Neural progenitor cell (in vitro differentiated cells): ENCODE results near the gene CCDC78. TPM values are rescaled to one million over a fixed set of nuclear protein-coding genes. Genes with fewer than 3 reads are reported as not detected.

Source experiments
- DNase-seq: peaks from one replicate; pipeline ENCODE4 v3.0.0-alpha.2; 2016; ENCODE audit warnings: low spot score
- H2AFZ ChIP-seq: fragments of 200-600 bp; sonication (generic); replicated peaks from 2 replicates; pipeline ENCODE4 v1.6.1; 2016; ENCODE audit warnings: antibody characterized with exemption
- H3F3A ChIP-seq: fragments of 200-600 bp; sonication (generic); 2 replicates; pipeline ENCODE4 v1.6.1; 2016; ENCODE audit warnings: antibody characterized with exemption, low read depth
- H3K27ac ChIP-seq: fragments of 200-600 bp; sonication (generic); 2 replicates; pipeline ENCODE4 v1.5.1; 2016; ENCODE audit warnings: mild to moderate bottlenecking
- H3K27me3 ChIP-seq: fragments of 200-600 bp; sonication (generic); 2 replicates; pipeline ENCODE4 v1.6.1; 2016; ENCODE audit warnings: mild to moderate bottlenecking, moderate library complexity
- H3K36me3 ChIP-seq: fragments of 200-600 bp; sonication (generic); 2 replicates; pipeline ENCODE4 v1.5.1; 2016
- H3K4me1 ChIP-seq: fragments of 200-600 bp; sonication (generic); 2 replicates; pipeline ENCODE4 v1.6.1; 2016; ENCODE audit warnings: mixed run types
- H3K4me2 ChIP-seq: fragments of 200-600 bp; sonication (generic); 2 replicates; pipeline ENCODE4 v1.6.1; 2016
- H3K4me3 ChIP-seq: fragments of 200-600 bp; sonication (generic); 2 replicates; pipeline ENCODE4 v1.5.1; 2016
- H3K79me2 ChIP-seq: fragments of 200-600 bp; sonication (generic); 2 replicates; pipeline ENCODE4 v1.6.1; 2016; ENCODE audit warnings: low read depth
- H3K9ac ChIP-seq: fragments of 200-600 bp; sonication (generic); 2 replicates; pipeline ENCODE4 v1.6.1; 2016
- H3K9me3 ChIP-seq: fragments of 200-600 bp; sonication (generic); 2 replicates; pipeline ENCODE4 v1.5.1; 2016; ENCODE audit warnings: low read depth
- H4K20me1 ChIP-seq: fragments of 200-600 bp; sonication (generic); 2 replicates; pipeline ENCODE4 v1.6.1; 2016; ENCODE audit warnings: low read depth
- H3K27ac Mint-ChIP-seq: 3 replicates; pipeline ENCODE4 v1.8.0; 2021; ENCODE audit warnings: mixed read lengths
- H3K27me3 Mint-ChIP-seq: 2 replicates; pipeline ENCODE4 v1.8.0; 2022; ENCODE audit warnings: low read depth, mild to moderate bottlenecking, inconsistent platforms, moderate library complexity, mixed read lengths; ENCODE audit not compliant: insufficient read depth
- H3K36me3 Mint-ChIP-seq: 3 replicates; pipeline ENCODE4 v1.8.0; 2021; ENCODE audit warnings: mixed read lengths
- H3K4me1 Mint-ChIP-seq: 3 replicates; pipeline ENCODE4 v1.8.0; 2021; ENCODE audit warnings: mixed read lengths
- H3K4me3 Mint-ChIP-seq: 3 replicates; pipeline ENCODE4 v1.8.0; 2021; ENCODE audit warnings: mild to moderate bottlenecking, moderate library complexity, mixed read lengths
- H3K9me3 Mint-ChIP-seq: 3 replicates; pipeline ENCODE4 v1.8.0; 2020; ENCODE audit warnings: mixed read lengths
- EZH2 ChIP-seq: fragments of 200-600 bp; sonication (generic); IDR thresholded peaks from 2 replicates; pipeline ENCODE4 v1.6.1; 2017; ENCODE audit warnings: antibody characterized with exemption, mild to moderate bottlenecking, moderate library complexity
- EZH2phosphoT487 ChIP-seq: fragments of 200-600 bp; sonication (generic); IDR thresholded peaks from 2 replicates; pipeline ENCODE4 v1.6.1; 2017; ENCODE audit warnings: antibody characterized with exemption
- total RNA-seq: library from RNA; depleted of rRNA; stranded (reverse); fragments of >200 nt; gene quantifications from 2 replicates; pipeline ENCODE4 v1.2.3, GENCODE V29; 2015; ENCODE audit warnings: low replicate concordance
- TF ChIP-seq, protein P1 (sequence below): fragments of 200-600 bp; sonication (generic); IDR thresholded peaks from 2 replicates; pipeline ENCODE4 v1.5.1; 2017; ENCODE audit warnings: antibody characterized with exemption, mild to moderate bottlenecking

CCDC78 gene
- total RNA-seq, 1 donor from 2014 or later, result 0.67 TPM

DNA sequence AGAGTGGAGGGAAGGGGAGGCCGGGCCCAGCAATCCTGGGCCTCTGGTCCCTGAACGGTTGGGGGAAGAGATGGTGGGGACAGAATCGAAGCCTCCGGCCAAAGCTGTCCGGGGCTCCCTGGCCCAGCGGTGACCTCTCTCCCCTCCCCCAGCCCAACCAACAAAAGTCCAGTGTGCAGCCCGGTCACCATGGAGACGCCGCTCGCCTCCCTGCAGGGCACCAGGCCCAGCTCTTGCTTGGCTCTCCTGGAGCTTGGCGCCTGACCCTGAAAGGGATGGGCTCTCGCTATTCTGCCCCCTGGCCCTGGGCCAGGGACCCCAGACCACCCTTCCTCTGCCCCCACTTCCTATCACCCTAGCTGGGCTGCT, 10.1 kb downstream of the CCDC78 start:
- Histone ChIP-seq H3K9ac (no peak overlapping the region), H3K9me3 (no peaks in the 10 kb centered on the region), H3F3A (peaks cover 43% of the 10 kb centered on the region), H3K36me3 (no peaks in the 10 kb centered on the region), H3K4me1 (peaks cover 37% of the 10 kb centered on the region), H3K4me2 (peak overlapping the region; percentile 92), H3K79me2 (no peaks in the 10 kb centered on the region), H3K4me3 (peak overlapping the region; percentile 95), H3K27me3 (peaks cover 34% of the 10 kb centered on the region), H4K20me1 (peaks cover 43% of the 10 kb centered on the region), H2AFZ (no peak overlapping the region), H3K27ac (peak overlapping the region; percentile 23)
- Mint-ChIP-seq H3K27ac (peak overlapping the region; percentile 87), H3K4me1 (peaks cover 42% of the 10 kb centered on the region), H3K36me3 (peaks cover 2% of the 10 kb centered on the region), H3K4me3 (peak overlapping the region; percentile 88), H3K27me3 (peaks cover 12% of the 10 kb centered on the region), H3K9me3 (no peaks in the 10 kb centered on the region)
- peak; percentile 95 for DNase-seq
- TF ChIP-seq EZH2, result no peak
- no peak for TF ChIP-seq EZH2phosphoT487
- TF ChIP-seq, protein P1, sequence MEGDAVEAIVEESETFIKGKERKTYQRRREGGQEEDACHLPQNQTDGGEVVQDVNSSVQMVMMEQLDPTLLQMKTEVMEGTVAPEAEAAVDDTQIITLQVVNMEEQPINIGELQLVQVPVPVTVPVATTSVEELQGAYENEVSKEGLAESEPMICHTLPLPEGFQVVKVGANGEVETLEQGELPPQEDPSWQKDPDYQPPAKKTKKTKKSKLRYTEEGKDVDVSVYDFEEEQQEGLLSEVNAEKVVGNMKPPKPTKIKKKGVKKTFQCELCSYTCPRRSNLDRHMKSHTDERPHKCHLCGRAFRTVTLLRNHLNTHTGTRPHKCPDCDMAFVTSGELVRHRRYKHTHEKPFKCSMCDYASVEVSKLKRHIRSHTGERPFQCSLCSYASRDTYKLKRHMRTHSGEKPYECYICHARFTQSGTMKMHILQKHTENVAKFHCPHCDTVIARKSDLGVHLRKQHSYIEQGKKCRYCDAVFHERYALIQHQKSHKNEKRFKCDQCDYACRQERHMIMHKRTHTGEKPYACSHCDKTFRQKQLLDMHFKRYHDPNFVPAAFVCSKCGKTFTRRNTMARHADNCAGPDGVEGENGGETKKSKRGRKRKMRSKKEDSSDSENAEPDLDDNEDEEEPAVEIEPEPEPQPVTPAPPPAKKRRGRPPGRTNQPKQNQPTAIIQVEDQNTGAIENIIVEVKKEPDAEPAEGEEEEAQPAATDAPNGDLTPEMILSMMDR, result no peak

DNA sequence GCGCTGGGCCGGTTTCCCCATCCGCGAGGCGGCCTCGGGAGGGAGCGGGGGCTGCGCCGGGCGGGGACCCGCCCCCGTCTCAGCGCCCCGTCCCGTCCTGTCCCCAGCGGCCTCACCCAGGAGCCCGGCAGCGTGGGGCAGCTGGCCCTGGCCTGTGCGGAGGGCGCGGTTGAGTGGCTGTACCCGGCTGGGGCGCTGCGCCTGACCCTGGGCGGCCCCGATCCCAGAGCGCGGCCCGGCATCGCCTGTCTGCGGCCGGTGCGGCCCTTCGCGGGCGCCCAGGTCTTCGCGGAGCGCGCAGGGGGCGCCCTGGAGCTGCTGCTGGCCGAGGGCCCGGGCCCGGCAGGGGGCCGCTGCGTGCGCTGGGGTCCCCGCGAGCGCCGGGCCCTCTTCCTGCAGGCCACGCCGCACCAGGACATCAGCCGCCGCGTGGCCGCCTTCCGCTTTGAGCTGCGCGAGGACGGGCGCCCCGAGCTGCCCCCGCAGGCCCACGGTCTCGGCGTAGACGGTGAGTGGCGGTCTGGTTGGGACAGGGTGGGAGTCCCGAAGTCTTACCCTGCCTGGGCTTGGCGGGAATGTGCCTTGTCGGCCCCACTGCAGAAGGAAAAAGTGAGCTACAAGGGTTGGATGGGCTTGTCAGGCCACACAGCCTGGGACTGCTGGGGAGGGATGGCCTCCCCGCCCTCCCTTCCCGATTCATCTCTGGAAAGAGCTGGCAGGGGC, 10.6 kb downstream of the CCDC78 start:
- H3K27ac Mint-ChIP-seq, result peak overlapping the region; percentile 72
- H4K20me1 ChIP-seq, result peaks cover 45% of the 10 kb centered on the region
- peak overlapping the region; percentile 23 for H3K27ac ChIP-seq
- no peaks in the 10 kb centered on the region for H3K79me2 ChIP-seq
- TF ChIP-seq, protein P1, result peak; percentile 42
- peak; percentile 40 for TF ChIP-seq EZH2
- no peak for TF ChIP-seq EZH2phosphoT487
- peaks cover 40% of the 10 kb centered on the region for H3K27me3 ChIP-seq
- H3K4me2 ChIP-seq, result peak overlapping the region; percentile 92
- peaks cover 38% of the 10 kb centered on the region for H3F3A ChIP-seq
- peaks cover 46% of the 10 kb centered on the region for H3K4me1 Mint-ChIP-seq
- H3K4me3 Mint-ChIP-seq, result peak overlapping the region; percentile 88
- H3K4me1 ChIP-seq, result peaks cover 37% of the 10 kb centered on the region
- peaks cover 11% of the 10 kb centered on the region for H3K27me3 Mint-ChIP-seq
- peaks cover 2% of the 10 kb centered on the region for H3K36me3 Mint-ChIP-seq
- no peaks in the 10 kb centered on the region for H3K36me3 ChIP-seq
- H3K9ac ChIP-seq, result no peak overlapping the region
- no peaks in the 10 kb centered on the region for H3K9me3 ChIP-seq
- H3K4me3 ChIP-seq, result peak overlapping the region; percentile 95
- H3K9me3 Mint-ChIP-seq, result no peaks in the 10 kb centered on the region
- DNase-seq, result peak; percentile 83
- no peak overlapping the region for H2AFZ ChIP-seq

DNA sequence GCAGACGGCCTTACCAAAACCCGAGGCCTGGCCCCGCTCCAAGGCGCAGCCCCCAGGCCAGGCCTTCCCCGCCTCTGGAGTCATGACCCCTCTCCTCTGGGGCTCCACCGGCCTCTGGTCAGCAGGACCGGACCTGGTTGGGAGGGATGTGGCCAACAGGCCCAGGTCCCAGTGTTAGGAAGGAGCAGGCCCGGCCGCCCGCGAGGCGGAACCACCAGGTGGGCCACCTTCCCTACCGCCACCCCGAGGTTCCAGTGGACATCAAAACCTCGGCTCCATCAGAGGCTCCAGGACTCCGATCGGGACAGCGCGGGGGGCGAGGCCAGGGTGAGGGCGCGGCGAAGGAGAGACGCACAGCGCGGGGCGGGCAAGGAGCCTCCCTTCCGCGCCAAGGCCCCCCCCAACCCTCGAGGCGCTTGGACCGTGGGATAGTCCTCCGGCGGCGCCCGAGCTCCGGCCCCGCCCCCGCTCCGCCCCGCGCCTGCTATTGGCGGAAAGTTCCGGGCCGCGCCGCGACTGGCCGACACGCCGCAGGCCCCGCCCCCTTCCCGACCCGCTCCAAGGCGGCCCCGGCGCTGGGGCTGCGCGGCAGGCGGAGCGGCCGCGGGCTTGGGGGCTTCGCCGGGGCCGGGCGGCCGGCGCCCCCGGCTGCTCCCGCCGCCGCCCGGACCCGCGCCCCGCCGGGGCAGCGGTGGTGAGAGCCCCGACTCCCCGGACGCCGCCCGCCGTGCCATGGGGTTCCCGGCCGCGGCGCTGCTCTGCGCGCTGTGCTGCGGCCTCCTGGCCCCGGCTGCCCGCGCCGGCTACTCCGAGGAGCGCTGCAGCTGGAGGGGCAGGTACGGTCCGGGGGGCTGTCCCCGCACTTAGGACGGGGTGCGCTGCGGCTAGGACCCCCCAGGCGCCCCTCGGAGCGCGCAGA, 11.4 kb downstream of the CCDC78 start, which contains the start of gene METRN:
TSS of gene METRN (plus strand) at position 561 of the 919 bp plus-strand sequence. CDS start at position 733, 172 bp downstream.
- peak within 1 kb of the TSS; percentile 72 for H3K27ac Mint-ChIP-seq
- TF ChIP-seq EZH2, result no peak
- TF ChIP-seq EZH2phosphoT487, result no peak
- TF ChIP-seq, protein P1, result no peak
- H3K9me3 ChIP-seq, result no peaks in the 10 kb centered on the region
- peak; percentile 97 for DNase-seq
- H3K4me2 ChIP-seq, result peak within 1 kb of the TSS; percentile 92
- peak within 1 kb of the TSS; percentile 88 for H3K4me3 Mint-ChIP-seq
- H3K4me1 Mint-ChIP-seq, result peaks cover 50% of the 10 kb centered on the region
- H3K9ac ChIP-seq, result no peak within 1 kb of the TSS
- H3K36me3 Mint-ChIP-seq, result peaks cover 2% of the 10 kb centered on the region
- peaks cover 37% of the 10 kb centered on the region for H3K4me1 ChIP-seq
- no peak within 1 kb of the TSS for H2AFZ ChIP-seq
- peak within 1 kb of the TSS; percentile 23 for H3K27ac ChIP-seq
- H3K36me3 ChIP-seq, result no peaks in the 10 kb centered on the region
- H3K27me3 Mint-ChIP-seq, result peaks cover 5% of the 10 kb centered on the region
- H3F3A ChIP-seq, result peaks cover 31% of the 10 kb centered on the region
- no peaks in the 10 kb centered on the region for H3K79me2 ChIP-seq
- peak within 1 kb of the TSS; percentile 95 for H3K4me3 ChIP-seq
- H4K20me1 ChIP-seq, result peaks cover 44% of the 10 kb centered on the region
- peaks cover 48% of the 10 kb centered on the region for H3K27me3 ChIP-seq
- H3K9me3 Mint-ChIP-seq, result no peaks in the 10 kb centered on the region
